NCI-H345 treated with DMSO at 0.1 percent for 48 hours (cell line): ENCODE results near the gene RPA3.

Experiments
- DNase-seq: peaks from one replicate; lab custom pipeline; 2025; ENCODE audit not compliant: unreplicated experiment; lab: John Stamatoyannopoulos, UW

Gene RPA3

DNA sequence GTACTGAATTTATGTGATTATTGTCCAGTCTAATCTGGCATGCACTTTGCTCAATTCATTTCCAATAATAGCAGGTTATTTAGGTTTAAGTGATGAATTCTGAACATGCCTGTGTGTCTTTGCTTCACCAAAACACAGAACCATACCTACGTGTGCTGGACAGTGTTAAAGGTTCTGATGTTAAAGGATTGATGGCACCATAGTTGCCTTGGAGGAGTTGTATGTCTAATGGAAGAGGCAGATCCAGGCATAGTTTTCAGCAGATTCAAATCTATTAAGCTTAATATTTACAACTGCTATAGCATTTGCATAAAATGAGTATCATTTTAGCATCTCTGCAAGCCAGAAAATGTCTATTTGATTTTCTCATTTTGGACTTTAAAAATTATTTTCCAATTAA lies 105.9 kb downstream of the RPA3 start:
- no peak for DNase-seq

DNA sequence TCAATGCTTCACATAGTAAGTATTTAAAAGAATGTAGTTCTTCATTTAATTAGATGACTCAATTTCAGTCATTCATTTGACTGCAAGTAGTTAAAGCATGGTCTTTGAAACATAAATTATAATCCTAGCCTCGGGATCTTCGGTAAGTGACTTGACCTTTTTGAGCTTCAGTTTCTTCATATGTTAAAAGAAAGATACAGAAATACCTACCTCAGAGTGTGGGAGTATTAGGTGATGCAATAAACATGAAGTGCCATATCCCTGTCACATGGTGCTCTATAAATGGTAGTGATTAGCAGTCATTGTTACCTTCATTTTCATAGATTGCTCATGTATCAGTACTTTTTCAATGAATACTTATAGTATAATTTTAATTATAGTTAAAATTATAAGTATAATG lies 109.1 kb downstream of the RPA3 start:
- DNase-seq, result no peak

DNA sequence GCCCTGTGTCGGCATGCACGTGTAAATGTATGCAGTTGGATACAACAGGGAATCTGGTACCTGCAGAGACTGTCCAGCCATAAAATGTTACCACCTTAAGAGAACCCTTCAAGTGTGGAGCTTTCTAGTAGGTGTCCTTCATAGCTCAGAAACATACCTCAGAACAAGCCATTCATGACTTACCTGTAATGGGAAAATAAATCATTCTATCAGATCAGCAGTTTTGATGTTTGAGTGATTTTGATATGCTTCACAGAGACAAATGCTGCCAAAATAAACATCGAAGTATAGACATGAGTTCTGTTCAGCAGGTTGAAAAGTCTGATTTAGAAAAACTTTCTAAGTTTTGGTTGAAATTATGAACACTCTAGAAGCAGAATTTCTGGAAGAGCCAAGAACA lies 111.4 kb downstream of the RPA3 start:
- DNase-seq, result no peak

DNA sequence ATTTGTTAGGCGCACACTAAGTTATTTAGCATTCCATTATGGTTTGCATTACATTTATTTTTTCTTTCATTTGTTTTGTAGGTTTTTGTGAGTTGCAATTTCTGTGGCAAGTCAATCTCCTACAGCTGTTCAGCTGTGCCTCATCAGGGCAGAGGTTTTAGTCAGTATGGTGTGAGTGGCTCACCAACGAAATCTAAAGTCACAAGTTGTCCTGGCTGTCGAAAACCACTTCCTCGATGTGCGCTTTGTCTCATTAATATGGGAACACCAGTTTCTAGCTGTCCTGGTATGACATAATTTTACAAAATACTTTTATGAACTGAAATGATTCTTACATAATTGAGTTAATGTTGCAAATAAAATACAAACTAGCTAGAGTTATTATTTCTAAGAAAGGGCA lies 122.2 kb downstream of the RPA3 start:
- DNase-seq, result no peak

DNA sequence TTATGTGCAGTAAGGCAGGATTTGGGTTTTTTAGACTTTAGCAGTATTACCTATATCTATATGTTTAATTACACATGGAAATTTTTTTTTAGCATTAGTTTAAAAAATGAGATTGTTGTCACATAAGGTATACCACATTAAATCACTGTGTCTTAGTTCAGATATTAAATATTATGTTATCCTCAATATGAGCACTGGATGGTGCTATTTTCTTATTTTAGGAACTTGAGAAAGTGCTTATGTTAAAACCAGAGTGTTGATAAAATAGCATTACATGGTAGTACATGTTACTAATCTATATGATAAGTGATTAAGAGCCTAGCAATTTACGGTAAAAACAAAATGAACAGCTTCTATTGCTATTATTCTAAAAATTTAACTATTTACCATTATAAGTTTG lies 123.0 kb downstream of the RPA3 start:
- no peak for DNase-seq
